Right lobe of liver (tissue), 6 donors: ENCODE results near the gene NFKBIL1. TPM values are rescaled to one million over a fixed set of nuclear protein-coding genes. Genes with fewer than 3 reads are reported as not detected.

Experiments
- ATAC-seq, 4 donors: fragments of 200-7000 bp; cut with Tn5 transposase; one replicate each; pipeline ENCODE4 v1.9.1; 2020; ENCODE audit warnings: mild to moderate bottlenecking in 4 of 4, moderate library complexity in 4 of 4
- DNase-seq, 3 donors: peaks; one replicate each; pipeline ENCODE4 v3.0.0-alpha.2; 2020
- H3K27ac ChIP-seq, 3 donors: fragments of 200-600 bp; one replicate each; pipeline ENCODE4 v1.8.0; 2022
- H3K27me3 ChIP-seq, 2 donors: fragments of 200-600 bp; one replicate each; pipeline ENCODE4 v1.8.0; 2022
- H3K36me3 ChIP-seq, 4 donors: fragments of 200-600 bp; sonication (generic) in 1 of 4; one replicate each; pipeline versions ENCODE4 v1.5.1 to v1.8.0; 2017 to 2022; ENCODE audit warnings: control low read depth in 1 of 4
- H3K4me1 ChIP-seq, 4 donors: fragments of 200-600 bp; sonication (generic) in 1 of 4; one replicate each; pipeline versions ENCODE4 v1.5.1 to v1.8.0; 2017 to 2022; ENCODE audit warnings: control low read depth in 1 of 4
- H3K4me3 ChIP-seq, 3 donors: fragments of 200-600 bp; one replicate each; pipeline ENCODE4 v1.8.0; 2022
- H3K9me3 ChIP-seq, 4 donors: fragments of 200-600 bp; sonication (generic) in 1 of 4; one replicate each; pipeline versions ENCODE4 v1.5.1 to v1.8.0; 2017 to 2022; ENCODE audit warnings: control low read depth in 1 of 4
- CTCF ChIP-seq, 4 donors: fragments of 200-600 bp in 3 of 4; fragments of 450-650 bp in 1 of 4; IDR thresholded peaks; one replicate each; pipeline versions ENCODE4 v1.5.1 to v1.8.0; 2016 to 2022; ENCODE audit warnings: antibody characterized with exemption in 4 of 4, mild to moderate bottlenecking in 2 of 4
- POLR2A ChIP-seq: fragments of 450-650 bp; IDR thresholded peaks from one replicate; pipeline ENCODE4 v1.6.1; 2017; ENCODE audit warnings: antibody characterized with exemption, mild to moderate bottlenecking
- WGBS: methylation state at CpG from one replicate; pipeline ENCODE4 v1.1.6; 2018; ENCODE audit warnings: low coverage, low lambda C conversion rate; ENCODE audit not compliant: insufficient coverage; ENCODE audit errors: missing lambda C conversion rate; 5-methylcytosine and 5-hydroxymethylcytosine counted together
- intact Hi-C, 2 donors: fragments of 100-400 bp; cut with DNase I; formaldehyde crosslinking; loops; one replicate each; pipeline versions ENCODE4 v1.11.2 to v1.14.1; 2022
- total RNA-seq, 6 experiments: library from RNA; depleted of rRNA in 2 of 6; stranded (reverse); fragments of >200 nt in 2 of 6; fragmentation: NEBNext Ultra II Directional in 3 of 6; extraction: Animal tissue kit (Norgen Biotek cat#: 25700) in 3 of 6; gene quantifications; one replicate each; pipeline versions ENCODE4 v1.1.0 to v1.2.4, GENCODE V29; 2016 to 2023
- donor health status: DM: no; HTN: yes; CAD: no.
- donor health status: DM: no; HTN: no; CAD: no.
- donor health status: DM: no; HTN: no; CAD: no.
- donor health status: DM: no; HTN: yes; CAD: no.
- donor health status: DM: no; HTN: yes; CAD: no.

The NFKBIL1 gene
- total RNA-seq, 6 experiments from 2014 or later: 7.5 to 10.2 (median 8.3) TPM

- peaks cover 0 to 16% (median 3%) of the 10 kb centered on the region in 4 donors for H3K36me3 ChIP-seq
- no peak for ATAC-seq
- no peak for DNase-seq
- no peaks in the 10 kb centered on the region for H3K9me3 ChIP-seq
- no peak overlapping the region for H3K27ac ChIP-seq
- no peaks in the 10 kb centered on the region for H3K27me3 ChIP-seq
- no peak overlapping the region for H3K4me3 ChIP-seq
- peaks cover 0 to 36% (median 17%) of the 10 kb centered on the region in 4 donors for H3K4me1 ChIP-seq
- intact Hi-C loops: no loop called here
- TF ChIP-seq CTCF (IDR thresholded peaks at IDR 0.05) (no peak), POLR2A (no peak)
- 95% methylated on average over 4 of the region's 6 CpGs for WGBS
These were observed 3.8 kb upstream of the NFKBIL1 start for GRCh38 chr6:31543639-31544038.

- whole genome bisulfite sequencing: 71% methylated on average over 2 of the region's 2 CpGs
- Histone ChIP-seq H3K27me3 (no peaks in the 10 kb centered on the region), H3K27ac (no peak overlapping the region), H3K4me1 (peaks cover 0 to 27% (median 14%) of the 10 kb centered on the region in 4 donors), H3K9me3 (no peaks in the 10 kb centered on the region), H3K36me3 (peaks cover 0 to 14% (median 2%) of the 10 kb centered on the region in 4 donors), H3K4me3 (no peak overlapping the region)
- ATAC-seq (no peak), DNase-seq (no peak)
- no peak for TF ChIP-seq POLR2A
- no peak for TF ChIP-seq CTCF (IDR thresholded peaks at IDR 0.05)
- intact Hi-C loops: loop anchor here in 1 of 2 donors (5.0 kb wide), 1 partner anchor 58 kb away; no protein-coding TSS in a partner anchor
These were observed 2.7 kb upstream of the NFKBIL1 start for GRCh38 chr6:31544676-31545075.

- Histone ChIP-seq H3K36me3 (peaks cover 0 to 10% (median 2%) of the 10 kb centered on the region in 4 donors), H3K4me3 (no peak overlapping the region), H3K27ac (no peak overlapping the region), H3K27me3 (no peaks in the 10 kb centered on the region), H3K9me3 (no peaks in the 10 kb centered on the region), H3K4me1 (peaks cover 0 to 21% (median 9%) of the 10 kb centered on the region in 4 donors)
- ATAC-seq: no peak
- no peak for DNase-seq
- intact Hi-C loops: loop anchor here in 1 of 2 donors (5.0 kb wide), 1 partner anchor 57 kb away; no protein-coding TSS in a partner anchor
- no peak for TF ChIP-seq POLR2A
- TF ChIP-seq CTCF (IDR thresholded peaks at IDR 0.05): no peak
- 60% methylated on average over 6 of the region's 7 CpGs for WGBS
These were observed 2.1 kb upstream of the NFKBIL1 start for GRCh38 chr6:31545291-31545690.

- peak; percentile 75 to 84 (median 77) for ATAC-seq
- intact Hi-C loops: loop anchor here in 1 of 2 donors (5.0 kb wide), 1 partner anchor 56 kb away; no protein-coding TSS in a partner anchor
- WGBS: 9% methylated on average over 11 of the region's 11 CpGs
- peak; percentile 89 to 92 (median 91) for DNase-seq
- Histone ChIP-seq H3K9me3 (no peaks in the 10 kb centered on the region), H3K4me1 (peaks cover 0 to 16% (median 7%) of the 10 kb centered on the region in 4 donors), H3K4me3 (peak within 1 kb of the TSS; percentile 32 to 61 (median 58)), H3K27me3 (no peaks in the 10 kb centered on the region), H3K36me3 (peaks cover 0 to 21% (median 2%) of the 10 kb centered on the region in 4 donors), H3K27ac (peak within 1 kb of the TSS; percentile 52 to 71 (median 68))
- peak; percentile 91 to 98 (median 94) for TF ChIP-seq CTCF (IDR thresholded peaks at IDR 0.05)
- no peak for TF ChIP-seq POLR2A
These were observed 960 bp upstream of the NFKBIL1 start, which contains the start of gene ATP6V1G2 for GRCh38 chr6:31546339-31546957. Gene ATP6V1G2, minus strand, starts transcription at chr6:31546608. Its CDS starts 49 bp downstream, at chr6:31546559.
